Frontal cortex (tissue), 4 donors: ENCODE measurements around the gene C1QTNF1. TPM values are rescaled to one million over a fixed set of nuclear protein-coding genes. Genes with fewer than 3 reads are reported as not detected.
A peak's percentile ranks its signal among the peaks of the same experiment; 100 is the strongest.
"Not testable (repeated sequence)": the region's sequence is repeated elsewhere in the genome, so short reads cannot be mapped to it uniquely, and the experiment has no call there.

Source experiments
- DNase-seq, 2 donors: peaks; one replicate each; pipeline ENCODE4 v3.0.0; 2012; ENCODE audit warnings: low spot score in 2 of 2
- FAIRE-seq: peaks from 2 replicates; lab custom pipeline; 2012; peaks lifted over from hg19 to GRCh38; lab: Jason Lieb, UNC
- total RNA-seq: library from RNA; depleted of rRNA; stranded (reverse); fragments of >200 nt; gene quantifications from one replicate; pipeline ENCODE4 v1.2.3, GENCODE V29; 2014
- donor health status: control.
- donor health status: control.
- donor health status: control.

C1QTNF1 gene
- total RNA-seq, 1 donor from 2014 or later, result 0.41 TPM

DNA sequence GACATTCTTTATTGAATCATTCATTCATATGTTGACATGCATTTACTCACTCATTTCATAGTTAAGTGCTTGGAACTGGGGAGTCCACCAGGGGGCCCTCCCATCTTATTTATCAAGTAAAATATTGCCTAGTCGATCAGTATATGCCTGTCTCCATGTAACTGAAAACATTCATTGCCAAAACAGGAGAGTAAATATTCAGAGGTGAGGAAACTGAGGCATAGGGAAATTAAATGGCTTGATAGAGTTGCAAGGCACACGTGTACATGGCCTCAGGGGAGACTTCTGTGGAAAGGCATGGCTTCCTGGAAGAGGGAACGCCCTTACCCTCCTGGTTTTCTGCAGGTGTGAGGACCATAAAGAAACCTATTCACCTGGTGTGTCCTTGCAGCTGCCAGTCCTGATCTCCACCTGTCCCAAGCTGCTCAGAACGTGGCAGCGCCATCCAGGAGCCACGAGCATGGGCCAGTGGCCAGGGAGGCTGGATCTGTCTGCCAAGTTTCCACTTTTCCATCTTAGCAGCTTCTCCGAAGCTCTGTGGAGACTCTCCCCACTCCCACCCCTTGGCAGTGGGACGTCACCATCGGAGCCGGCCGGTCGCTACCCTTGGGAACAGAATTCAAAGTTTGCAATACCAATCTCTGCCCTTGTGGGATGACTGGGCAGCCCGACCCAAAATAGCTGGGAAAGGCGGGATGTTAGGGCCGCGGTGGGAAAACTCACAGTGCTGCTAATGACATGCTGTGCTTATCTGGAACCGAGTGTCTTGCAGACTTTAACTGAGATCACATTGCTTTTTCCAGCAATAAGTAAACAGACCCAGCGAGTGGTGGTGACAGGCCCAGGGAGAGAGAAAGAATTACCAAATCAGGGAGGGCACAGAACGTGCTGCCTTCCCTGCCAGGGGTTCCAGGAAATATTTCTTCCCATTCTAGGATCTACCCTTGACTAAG, 4.1 kb upstream of the C1QTNF1 start:
- DNase-seq (no peak), FAIRE-seq (no peak)

DNA sequence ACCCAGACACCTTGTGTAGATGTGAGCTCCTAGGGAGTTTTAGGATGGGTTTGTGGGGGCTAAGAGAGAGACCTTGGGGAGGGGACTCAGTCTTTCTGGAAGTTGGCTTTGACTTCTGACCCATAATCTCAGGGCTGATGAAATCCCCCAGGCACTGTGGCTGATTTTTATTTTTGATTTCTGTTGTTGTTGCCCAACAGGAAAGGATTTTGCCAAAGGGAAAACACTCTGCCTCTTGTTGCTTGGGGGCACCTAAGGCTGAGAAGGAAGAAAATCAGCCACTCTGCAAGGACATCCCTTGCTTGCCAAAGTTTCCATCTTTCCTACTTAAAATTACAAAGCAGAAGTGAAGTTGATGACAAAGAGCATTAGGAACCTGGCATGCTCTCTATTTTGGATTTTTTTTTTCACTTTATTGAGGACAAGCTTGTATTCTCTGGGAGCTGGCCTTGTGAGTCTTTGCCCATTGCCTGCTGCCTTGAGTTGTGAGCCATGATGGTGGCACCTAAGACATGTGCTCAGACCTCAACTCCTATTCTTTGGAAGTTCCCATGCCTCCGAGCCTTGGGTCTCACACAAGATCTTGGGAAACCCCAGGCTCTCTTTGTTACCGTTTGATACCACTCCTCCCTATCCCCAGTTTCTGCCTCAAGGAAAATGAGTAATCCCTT, 3.2 kb upstream of the C1QTNF1 start:
- no peak for DNase-seq
- FAIRE-seq, result no peak

DNA sequence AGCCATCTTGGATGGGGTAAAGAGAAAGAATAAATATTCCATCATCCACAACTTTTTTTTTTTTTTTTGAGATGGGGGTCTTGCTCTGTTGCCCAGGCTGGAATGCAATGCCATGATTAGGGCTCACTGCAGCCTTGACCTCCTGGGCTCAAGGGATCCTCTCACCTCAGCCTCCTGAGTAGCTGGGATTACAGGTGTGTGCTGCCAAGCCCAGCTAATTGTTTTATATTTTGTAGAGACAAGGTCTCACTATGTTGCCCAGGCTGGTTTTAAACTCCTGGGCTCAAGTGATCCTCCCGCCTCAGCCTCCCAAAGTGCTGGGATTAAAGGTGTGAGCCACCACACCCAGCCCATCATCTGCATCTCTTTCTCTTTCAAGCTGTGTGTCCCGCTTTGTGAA, 2.0 kb upstream of the C1QTNF1 start:
- not testable (repeated sequence) for FAIRE-seq, DNase-seq

DNA sequence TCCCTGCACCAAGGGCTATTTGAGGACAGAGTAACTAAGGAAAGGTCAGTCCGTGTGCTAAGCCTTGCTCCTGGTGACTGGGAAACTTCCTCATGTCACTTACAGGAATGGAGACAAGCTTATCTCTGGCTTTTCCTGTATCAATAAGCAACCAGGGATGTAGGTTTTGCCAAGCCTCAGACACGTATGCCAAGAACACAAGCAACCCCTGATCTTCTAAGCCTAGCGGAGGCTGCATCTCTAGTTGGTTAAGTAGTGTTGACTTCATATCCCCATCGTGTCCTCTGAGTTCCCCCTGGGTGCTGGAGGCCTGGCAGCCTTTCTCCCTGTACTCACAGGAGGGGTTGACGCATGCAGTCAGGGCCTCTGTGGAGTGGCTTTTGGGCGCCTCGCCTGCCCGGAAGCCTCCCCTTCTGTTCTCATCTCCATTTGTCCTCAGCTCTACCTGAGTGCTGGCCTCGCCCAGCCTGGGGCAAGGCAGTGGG, 1.4 kb upstream of the C1QTNF1 start:
- no peak for DNase-seq
- no peak for FAIRE-seq

DNA sequence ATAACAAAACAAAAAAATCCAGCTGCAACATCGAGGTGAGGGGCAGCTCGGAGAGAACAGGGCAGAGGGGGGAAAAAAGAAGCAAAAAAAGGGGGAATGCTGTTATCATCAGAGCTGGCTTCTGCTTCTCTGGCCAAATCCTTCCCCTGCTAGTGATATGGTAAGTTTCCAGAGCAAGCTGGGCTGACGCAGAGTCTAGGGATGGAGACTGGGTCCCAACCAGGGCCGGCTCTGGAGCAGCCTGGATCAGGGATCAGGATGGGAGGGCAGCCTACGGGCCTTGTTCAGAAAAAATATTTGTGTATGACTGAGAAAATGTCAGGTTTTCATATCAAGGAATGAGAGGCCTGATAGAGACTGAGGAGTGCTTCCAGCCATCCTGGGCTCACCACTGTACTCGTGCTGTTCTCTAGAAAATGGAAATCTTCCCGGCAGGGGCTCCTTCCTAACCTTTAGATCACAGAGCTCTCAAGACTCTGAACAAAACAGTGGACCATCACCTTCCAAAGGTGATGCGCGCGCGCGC, 726 bp upstream of the C1QTNF1 start:
- no peak for FAIRE-seq
- no peak for DNase-seq

DNA sequence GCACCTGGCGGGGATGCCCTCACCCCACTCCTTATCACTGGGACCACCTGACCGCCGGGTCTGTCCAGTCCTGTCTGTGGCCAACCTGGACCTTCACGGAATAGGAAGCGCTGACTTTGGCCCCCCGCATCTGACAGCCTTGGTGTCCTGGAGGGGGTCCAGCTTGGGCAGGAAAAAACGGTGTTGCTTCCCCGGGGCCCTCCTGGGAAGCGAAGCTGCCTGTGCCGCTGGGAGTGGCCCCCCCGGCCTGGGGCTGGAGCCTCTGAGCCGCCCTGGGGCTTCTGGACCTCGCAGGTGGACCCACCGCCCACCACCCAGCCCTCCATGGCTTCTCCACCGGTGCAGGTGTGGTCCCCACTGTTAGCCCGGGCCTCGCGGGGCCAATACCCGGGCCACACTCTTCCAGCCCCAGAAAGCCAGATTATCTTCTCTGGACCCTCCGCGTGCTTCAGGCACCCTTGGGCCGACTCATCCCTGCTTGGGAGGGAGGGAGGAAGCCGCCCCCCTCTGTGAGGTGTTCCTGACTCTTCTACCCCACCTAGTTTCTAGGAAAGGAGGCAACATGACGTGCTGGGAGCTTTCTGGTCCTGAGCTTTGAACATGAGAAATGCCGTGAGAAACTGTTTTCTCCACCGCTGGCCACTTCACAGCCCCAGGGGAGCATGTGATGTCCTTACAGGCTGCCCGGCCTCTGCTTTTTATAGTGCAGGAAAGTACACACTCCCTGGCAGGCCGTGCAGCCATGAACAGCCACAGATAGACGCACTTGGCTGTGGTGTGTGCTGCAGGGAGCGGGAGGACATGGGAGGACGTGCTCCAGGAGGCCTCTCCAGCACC, 1.1 kb downstream of the C1QTNF1 start:
- DNase-seq (no peak), FAIRE-seq (no peak)

DNA sequence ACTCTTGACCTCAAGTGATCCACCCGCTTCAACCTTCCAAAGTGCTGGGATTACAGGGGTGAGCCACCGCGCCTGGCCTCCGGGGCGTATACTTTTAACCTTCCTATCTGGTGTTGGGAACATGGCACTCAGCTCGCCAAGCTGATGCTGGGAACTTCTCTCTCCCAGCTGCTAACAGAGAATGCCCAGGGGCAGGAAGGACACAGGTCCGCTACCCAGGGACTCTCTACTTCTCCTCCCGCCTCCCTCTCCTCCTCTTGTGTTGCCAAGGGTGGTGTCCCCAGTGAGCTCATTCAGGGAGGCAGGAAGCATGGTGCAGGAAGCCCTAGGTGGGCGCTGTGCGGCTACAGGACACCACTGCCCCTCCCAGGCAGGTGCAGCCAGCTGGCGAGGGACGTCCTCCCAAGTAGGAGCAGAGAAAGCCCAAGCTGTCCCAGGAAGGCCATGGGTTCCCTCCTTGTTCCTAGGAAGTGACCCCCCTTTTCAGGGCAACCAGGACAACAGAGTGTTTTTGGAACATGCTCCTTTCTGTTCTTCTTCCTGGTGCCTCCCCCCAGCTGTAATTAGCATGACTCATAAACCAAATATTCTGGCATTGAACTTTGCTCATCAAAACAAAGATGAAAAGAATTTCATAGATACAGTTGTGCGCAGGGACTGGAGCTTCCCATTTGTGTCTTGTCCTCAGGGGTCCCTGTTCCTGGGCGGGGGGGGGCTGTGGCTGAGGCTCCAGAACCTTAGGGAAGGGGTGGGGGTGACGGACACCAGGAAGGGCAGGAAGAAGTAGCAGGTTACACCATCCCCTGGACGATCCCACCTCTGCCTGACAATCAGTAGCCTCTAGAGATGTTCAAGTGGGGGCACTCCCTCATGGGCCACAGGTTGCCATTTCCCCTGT, 2.7 kb downstream of the C1QTNF1 start:
- DNase-seq, result no peak

DNA sequence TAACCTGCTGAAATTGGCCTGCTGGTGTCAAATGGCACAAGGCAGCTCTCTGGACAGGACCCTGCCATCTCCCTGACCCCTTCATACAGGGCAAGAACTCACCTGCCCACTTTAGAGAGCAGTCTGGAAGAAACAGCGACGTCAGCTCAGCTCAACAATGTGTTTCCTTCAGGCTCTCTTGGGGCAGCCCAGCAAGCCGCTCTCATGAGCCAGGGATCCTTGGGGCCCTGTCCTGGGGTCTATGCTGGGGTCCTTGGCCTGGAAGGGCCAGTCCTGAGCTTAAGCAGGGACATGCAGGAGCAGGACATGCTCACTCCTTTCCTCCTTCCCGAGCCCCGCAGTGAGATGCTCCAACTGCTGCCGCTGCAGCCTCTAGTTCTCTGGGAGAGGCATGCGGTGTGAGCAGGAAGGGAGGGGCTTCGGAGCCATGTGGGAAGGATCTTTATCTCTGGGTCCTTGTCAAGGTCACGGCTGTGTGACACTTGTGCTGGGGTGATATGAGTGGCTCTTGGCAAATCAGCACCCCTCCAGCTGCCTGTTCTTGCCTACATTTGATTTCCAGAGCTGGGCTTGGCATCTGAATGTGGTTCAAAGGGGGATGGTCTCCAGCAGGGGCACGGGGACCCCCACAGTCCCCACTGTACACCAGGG, 3.4 kb downstream of the C1QTNF1 start:
- DNase-seq, result no peak
- no peak for FAIRE-seq

More for the DNA sequence above, 2.7 kb downstream of the C1QTNF1 start:
- no peak for FAIRE-seq

DNA sequence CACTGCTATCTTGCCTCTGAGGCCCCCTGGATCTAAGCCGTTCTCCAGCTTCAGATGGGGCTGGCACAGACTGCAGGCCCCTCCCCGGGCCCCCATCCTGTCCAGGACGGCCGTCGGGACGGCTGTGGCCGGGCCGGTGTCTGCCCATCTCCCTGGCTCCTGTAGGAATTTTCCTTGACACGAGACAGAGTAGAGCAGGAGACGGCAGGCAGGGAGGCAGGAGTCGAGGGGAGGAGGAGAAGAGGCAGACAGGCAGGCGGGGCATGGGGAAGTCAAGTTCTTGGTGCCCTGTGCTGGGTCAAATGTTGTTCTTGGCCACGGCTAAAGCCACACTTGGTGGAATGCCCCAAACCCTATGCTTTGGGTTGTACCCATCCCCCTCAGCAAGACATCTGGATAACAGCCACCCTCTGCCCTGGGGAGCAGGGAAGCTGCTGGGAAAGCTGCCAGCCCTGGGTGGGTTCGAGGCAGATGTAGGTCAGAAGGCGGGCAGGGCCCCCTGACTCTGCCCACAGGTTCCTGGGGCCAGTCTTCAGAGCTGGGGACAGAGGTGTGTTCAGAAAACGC, 4.0 kb downstream of the C1QTNF1 start:
- no peak for DNase-seq
- no peak for FAIRE-seq

DNA sequence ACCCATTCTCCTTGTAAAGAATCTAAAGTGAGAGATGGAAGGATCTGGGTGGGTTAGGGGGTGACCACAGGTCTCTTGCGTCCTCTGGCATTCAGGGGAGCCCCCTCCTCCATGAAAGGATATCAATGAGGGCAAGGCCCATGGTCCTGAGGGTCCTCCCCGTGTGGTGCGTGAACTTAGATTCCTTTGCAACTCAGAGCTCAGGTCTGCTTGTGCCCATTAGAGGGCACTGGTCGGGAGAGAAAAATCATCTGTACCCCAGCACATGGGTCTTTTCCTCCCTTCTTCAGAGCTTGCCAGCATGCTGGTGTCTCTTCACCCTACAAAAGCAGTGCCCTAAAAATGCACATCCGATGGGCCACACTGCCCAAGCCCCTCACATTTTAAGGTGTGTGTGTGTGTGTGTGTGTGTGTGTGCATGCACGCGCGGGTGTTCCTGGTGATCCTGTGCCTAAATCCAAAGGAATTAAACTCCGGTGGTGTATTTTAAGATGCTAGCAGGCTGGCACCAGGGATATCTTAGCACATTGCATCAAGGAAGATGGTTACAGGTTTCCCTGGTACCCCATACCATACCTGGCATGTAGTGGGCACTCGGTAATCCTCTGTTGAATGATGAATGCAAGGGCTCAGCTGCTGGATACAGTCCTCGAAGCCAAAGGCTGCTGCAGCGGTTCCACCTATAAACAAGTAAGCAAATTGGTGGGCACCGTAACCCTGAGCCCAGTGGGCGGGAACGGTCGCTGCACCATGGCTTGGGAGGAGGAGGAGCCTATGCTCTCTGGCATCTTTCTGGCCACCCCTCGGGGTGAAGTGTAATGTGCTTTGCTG, 4.7 kb downstream of the C1QTNF1 start:
- FAIRE-seq, result no peak
- DNase-seq, result no peak

DNA sequence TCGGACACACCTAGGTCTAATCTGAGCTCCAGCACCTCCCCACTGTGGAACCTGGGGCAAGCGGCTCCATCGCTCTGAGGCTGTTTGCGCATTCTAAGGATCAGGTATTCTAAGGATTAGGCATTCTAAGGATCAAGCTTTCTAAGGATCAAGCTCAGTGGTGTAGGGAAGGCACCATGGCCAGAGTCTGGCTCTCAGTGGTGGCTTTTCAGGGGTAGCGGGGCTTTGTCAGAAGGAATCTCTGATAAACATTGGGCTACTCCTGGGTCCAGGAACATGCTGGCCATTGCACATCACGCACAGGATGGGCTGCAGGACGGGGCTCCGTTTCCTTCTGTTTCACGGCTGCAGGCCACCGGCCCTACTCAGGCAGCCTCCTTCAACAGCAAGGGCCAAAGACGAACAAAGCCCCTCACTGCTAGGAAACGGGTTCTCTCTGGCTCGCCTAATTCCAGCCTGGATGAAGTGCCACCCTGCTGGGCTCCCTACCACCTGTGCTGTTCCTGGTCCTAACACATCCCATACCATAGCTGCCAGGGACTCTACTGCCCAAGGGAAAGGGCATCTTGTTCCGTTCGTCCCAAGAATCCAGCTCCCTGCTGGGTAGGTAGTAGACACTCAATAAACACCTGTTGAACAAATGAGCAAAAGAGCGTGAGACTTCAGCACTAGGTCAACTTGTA, 5.5 kb downstream of the C1QTNF1 start:
- DNase-seq, result no peak
- FAIRE-seq, result no peak

DNA sequence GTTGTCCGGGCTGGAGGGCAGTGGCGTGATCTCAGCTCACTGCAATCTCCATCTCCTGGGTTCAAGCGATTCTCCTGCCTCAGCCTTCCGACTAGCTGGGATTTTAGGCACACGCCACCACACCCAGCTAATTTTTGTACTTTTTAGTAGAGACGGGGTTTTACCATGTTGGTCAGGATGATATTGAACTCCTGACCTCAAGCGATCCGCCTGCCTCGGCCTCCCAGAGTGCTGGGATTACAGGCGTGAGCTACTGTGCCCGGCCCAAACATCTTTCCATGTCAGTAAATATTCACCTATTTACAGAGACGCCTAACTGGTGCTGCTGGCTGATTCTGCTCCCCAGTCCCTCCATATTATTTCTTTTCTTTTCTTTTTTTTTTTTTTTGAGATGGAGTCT, 6.7 kb downstream of the C1QTNF1 start:
- not testable (repeated sequence) for DNase-seq, FAIRE-seq

DNA sequence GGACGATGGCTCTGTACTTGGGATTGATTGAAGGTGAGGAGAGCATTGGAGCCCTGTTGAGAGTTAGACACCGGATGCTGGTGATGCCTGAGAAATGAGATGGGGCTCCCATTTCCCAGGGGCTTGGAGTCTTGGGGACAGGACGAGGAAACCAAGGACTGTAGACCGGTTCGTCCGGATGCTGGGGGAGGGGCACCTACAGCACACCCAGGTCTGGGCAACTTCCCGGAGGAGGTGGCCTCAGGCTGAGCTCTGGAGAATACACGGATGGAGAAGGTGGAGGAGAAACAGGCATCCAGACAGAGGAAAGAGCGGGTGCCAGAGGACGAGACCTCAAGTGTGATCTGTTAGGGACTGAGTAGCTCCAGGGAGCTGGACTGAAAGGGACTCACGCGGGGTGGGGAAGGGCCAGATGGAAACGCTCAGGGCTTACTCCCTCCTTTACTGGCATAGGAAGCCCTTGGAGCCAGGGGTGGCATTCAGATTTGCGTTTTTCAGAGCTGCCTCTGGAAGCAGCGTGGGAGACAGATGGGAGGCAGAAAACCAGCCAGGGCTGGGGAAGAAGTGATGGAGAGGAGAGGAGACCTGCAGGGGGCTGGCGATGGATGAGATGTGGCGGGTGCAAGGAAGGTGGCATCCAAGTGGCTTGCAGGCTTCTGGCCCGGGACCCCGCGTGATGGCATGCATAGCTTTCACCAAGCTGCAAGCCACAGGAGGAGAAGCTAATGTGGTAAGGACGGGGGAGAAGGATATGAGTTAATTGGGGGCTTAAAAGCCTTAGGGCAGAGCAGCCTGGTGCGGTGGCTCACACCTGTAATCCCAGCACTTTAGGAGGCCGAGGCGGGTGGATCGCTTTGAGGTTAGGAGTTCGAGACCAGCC, 8.3 kb downstream of the C1QTNF1 start:
- DNase-seq (no peak), FAIRE-seq (no peak)

DNA sequence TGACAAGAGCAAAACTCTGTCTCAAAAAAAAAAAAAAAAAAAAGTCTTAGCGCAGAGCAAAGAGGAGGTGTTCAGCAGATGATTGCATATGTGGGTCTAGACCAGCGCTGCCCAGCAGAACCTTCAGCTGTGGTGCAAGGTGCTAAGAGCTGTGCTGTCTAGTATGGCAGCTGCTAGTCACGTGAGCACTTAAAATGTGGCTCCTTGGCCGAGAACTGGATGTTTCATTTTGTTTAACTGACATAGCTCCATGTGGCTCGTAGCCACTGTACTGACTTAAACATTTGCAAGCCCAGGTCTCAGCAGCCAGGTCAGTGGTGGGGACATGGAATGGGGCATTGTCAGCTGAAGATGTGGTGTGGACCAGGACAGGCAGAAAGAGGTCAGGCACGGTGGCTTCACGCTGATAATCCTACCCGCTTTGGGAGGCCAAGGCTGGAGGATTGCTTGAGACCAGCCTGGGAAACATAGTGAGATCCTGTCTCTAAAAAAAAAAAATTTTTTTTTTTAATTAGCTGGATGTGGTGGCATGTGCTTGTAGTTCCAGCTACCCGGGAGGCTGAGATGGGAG, 9.2 kb downstream of the C1QTNF1 start:
- FAIRE-seq, result no peak
- no peak for DNase-seq

DNA sequence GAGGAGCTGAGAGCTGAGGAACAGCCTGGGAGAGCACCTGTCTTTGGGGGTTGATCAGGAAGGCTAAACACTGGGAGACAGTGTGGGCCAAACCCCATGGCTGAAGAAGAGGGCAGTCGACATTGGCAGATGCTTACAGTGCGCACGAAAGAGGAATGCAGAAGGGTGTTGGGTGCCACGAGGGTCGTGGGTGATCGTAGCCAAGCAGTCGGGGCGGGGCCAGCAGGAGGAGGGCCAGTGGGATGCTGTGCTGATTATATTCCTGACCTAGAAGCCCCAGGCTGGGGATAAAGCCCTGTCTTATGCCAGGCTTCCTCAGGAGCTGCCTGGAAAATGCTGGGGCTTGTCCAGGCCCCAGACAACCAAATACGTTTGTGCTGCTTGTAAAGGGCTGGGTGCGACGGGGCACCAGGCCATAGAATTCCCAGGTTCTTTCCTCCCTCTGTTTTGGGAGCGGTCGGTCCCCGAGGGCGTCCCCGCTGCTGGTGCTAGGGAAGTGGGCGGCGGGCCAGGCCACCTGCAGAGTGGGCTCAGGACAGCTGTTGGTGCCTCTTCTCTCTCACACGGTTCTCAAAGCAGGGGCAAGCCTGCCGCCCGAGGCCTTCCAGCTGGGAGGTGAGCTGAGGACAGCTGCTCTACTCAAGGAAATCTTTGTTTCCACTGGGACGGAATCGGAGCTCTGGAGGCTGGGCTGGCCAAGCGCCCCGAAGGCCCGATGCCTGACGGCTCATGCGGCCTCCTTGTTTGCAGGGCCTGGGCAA, 10.0 kb downstream of the C1QTNF1 start:
- FAIRE-seq (no peak), DNase-seq (peak; percentile 58 to 64)
